IPS-NIHi11 (cell line): ENCODE results near the gene LMTK2.

Source experiments
- DNase-seq: peaks from one replicate; pipeline ENCODE4 v3.0.0; 2012; ENCODE audit warnings: mixed read lengths, low spot score

Gene LMTK2

GRCh38 chr7:98137134-98137825 lies 30.6 kb downstream of the LMTK2 start:
- DNase-seq = no peak

GRCh38 chr7:98137826-98138151 lies 31.1 kb downstream of the LMTK2 start:
- DNase-seq = no peak

GRCh38 chr7:98138672-98139071 lies 32.0 kb downstream of the LMTK2 start:
- no peak for DNase-seq

GRCh38 chr7:98142658-98143057 lies 36.0 kb downstream of the LMTK2 start:
- DNase-seq = no peak

- DNase-seq = no peak
Measured at GRCh38 chr7:98148607-98149006, 41.9 kb downstream of the LMTK2 start.

- no peak for DNase-seq
Measured at GRCh38 chr7:98149116-98149692, 42.5 kb downstream of the LMTK2 start.

- no peak for DNase-seq
Measured at GRCh38 chr7:98151884-98152283, 45.2 kb downstream of the LMTK2 start.

GRCh38 chr7:98156700-98157099 lies 50.0 kb downstream of the LMTK2 start:
- DNase-seq = no peak

GRCh38 chr7:98157761-98158160 lies 51.1 kb downstream of the LMTK2 start:
- no peak for DNase-seq

- no peak for DNase-seq
Measured at GRCh38 chr7:98162758-98163157, 56.1 kb downstream of the LMTK2 start.

- no peak for DNase-seq
Measured at GRCh38 chr7:98163269-98163668, 56.6 kb downstream of the LMTK2 start.

- no peak for DNase-seq
Measured at GRCh38 chr7:98163704-98164494, 57.2 kb downstream of the LMTK2 start.

GRCh38 chr7:98165827-98166667 lies 59.4 kb downstream of the LMTK2 start:
- peak; percentile 67 for DNase-seq

- no peak for DNase-seq
Measured at GRCh38 chr7:98166668-98166970, 60.0 kb downstream of the LMTK2 start.

- DNase-seq = no peak
Measured at GRCh38 chr7:98167653-98168052, 61.0 kb downstream of the LMTK2 start.

GRCh38 chr7:98168181-98168903 lies 61.7 kb downstream of the LMTK2 start:
- peak; percentile 88 for DNase-seq

GRCh38 chr7:98168904-98169621 lies 62.4 kb downstream of the LMTK2 start:
- no peak for DNase-seq

- DNase-seq = no peak
Measured at GRCh38 chr7:98170966-98171365, 64.3 kb downstream of the LMTK2 start.

- no peak for DNase-seq
Measured at GRCh38 chr7:98171449-98171848, 64.8 kb downstream of the LMTK2 start.

- DNase-seq = no peak
Measured at GRCh38 chr7:98174334-98175259, 67.9 kb downstream of the LMTK2 start.
